HEK293T (cell line): ENCODE results near the gene PEX10.

ENCODE experiments used
- ARNT ChIP-seq: fragments of 450-650 bp; IDR thresholded peaks from 2 replicates; pipeline ENCODE4 v1.6.1; 2017; ENCODE audit warnings: mild to moderate bottlenecking
- BHLHE40 ChIP-seq: fragments of 450-650 bp; IDR thresholded peaks from 2 replicates; pipeline ENCODE4 v1.6.1; 2016; ENCODE audit warnings: mild to moderate bottlenecking, moderate library complexity, borderline replicate concordance
- CTBP1 ChIP-seq: fragments of 450-650 bp; IDR thresholded peaks from 2 replicates; pipeline ENCODE4 v1.6.1; 2016; ENCODE audit warnings: borderline replicate concordance
- ELF4 ChIP-seq: fragments of 450-650 bp; IDR thresholded peaks from 2 replicates; pipeline ENCODE4 v1.6.1; 2017; ENCODE audit warnings: antibody characterized with exemption
- FOXA1 ChIP-seq: fragments of 450-650 bp; IDR thresholded peaks from 2 replicates; pipeline ENCODE4 v1.6.1; 2016; ENCODE audit warnings: mild to moderate bottlenecking
- FOXK2 ChIP-seq: fragments of 450-650 bp; IDR thresholded peaks from 2 replicates; pipeline ENCODE4 v1.6.1; 2016; ENCODE audit warnings: mild to moderate bottlenecking
- FOXM1 ChIP-seq: fragments of 450-650 bp; IDR thresholded peaks from 2 replicates; pipeline ENCODE4 v1.6.1; 2017; ENCODE audit warnings: mild to moderate bottlenecking, borderline replicate concordance
- HDGF ChIP-seq: fragments of 450-650 bp; IDR thresholded peaks from 2 replicates; pipeline ENCODE4 v1.6.1; 2017; ENCODE audit warnings: antibody characterized with exemption, borderline replicate concordance
- L3MBTL2 ChIP-seq: fragments of 450-650 bp; conservative IDR thresholded peaks from 2 replicates; pipeline ENCODE4 v1.6.1; 2016; ENCODE audit warnings: mild to moderate bottlenecking
- LEF1 ChIP-seq: fragments of 450-650 bp; IDR thresholded peaks from 2 replicates; pipeline ENCODE4 v1.6.1; 2017; ENCODE audit warnings: mild to moderate bottlenecking, borderline replicate concordance
- PKNOX1 ChIP-seq: fragments of 450-650 bp; IDR thresholded peaks from 2 replicates; pipeline ENCODE4 v1.6.1; 2016
- SP1 ChIP-seq: fragments of 450-650 bp; IDR thresholded peaks from 2 replicates; pipeline ENCODE4 v1.6.1; 2017
- SUZ12 ChIP-seq: fragments of 450-650 bp; IDR thresholded peaks from 2 replicates; pipeline ENCODE4 v1.6.1; 2016; ENCODE audit warnings: mild to moderate bottlenecking
- ZNF384 ChIP-seq: fragments of 450-650 bp; IDR thresholded peaks from 2 replicates; pipeline ENCODE4 v1.6.1; 2016

GRCh38 chr1:2455757-2456156, 43.4 kb upstream of the PEX10 start:
- TF ChIP-seq SP1 (no peak), ZNF384 (no peak), ARNT (no peak), ELF4 (no peak), BHLHE40 (no peak), PKNOX1 (no peak), SUZ12 (no peak), LEF1 (no peak), FOXK2 (no peak), FOXM1 (no peak), FOXA1 (no peak), HDGF (no peak), CTBP1 (no peak), L3MBTL2 (no peak)
